Suppressor macrophage treated with lipopolysaccharide for 4 hours (primary cell): Measurements from ENCODE around the gene USP53.
A peak's percentile ranks its signal among the peaks of the same experiment; 100 is the strongest.
"Not testable (repeated sequence)": the region's sequence is repeated elsewhere in the genome, so short reads cannot be mapped to it uniquely, and the experiment has no call there.

ENCODE experiments used
- DNase-seq: peaks from one replicate; pipeline ENCODE4 v3.0.0-alpha.2; 2020

Gene USP53

DNA sequence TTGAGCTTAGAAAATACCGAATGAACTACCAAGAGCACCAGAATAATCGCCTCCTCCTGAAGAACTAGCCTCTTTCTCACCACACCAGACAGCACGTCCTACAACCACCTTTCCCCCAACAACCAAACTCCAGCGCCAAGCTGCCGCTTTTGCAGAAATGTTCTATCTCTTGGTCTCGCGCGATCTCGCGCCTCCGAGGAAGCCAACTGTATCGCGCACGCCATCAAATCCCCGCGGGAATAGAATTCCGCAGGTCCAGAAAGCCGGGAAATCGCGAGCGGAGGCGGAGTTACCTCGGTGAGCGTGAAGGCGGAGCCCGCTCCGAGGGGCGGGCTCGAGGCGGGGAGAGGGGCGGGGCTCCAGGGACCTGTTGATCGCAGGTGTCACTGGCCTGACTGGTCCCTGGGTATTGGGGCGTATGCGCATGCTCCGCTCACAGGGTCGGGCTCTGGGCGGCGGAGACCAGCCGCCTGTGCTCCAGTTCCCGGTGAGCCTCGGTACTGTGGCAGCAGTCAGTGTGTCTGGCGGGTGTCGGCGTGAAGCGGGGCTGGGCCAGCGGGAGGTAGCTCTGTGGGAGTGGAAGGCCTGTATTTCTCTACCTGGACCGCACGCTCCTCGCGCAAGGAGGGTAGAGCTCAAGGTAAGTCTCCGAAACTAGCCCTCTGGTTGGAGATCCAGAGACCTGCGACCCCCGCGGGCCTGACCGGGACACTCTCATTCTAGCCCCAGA is at the start of gene USP53:
TSS of gene USP53 (plus strand) at position 480 of the 730 bp plus-strand sequence. CDS start 27,047 bp downstream, outside the sequence.
- peak; percentile 90 for DNase-seq

DNA sequence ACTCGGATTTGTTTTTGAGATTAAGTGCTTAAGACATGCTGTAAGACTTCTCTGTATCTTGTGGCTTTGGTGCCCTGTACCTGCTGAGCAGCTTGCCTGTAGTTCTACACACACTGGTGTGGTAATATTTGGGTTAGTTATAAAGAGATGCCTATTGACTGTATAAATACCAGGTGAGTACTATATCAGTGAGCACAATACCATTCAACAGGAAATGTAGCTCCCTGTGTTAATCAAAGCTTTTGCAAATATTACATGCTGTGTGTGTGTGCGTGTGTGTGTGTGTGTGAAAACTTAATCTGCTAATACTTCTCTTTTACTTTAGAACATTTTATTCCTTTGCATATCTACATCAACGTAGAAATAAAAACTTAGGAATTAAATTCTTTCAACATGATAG is 46.7 kb upstream of the USP53 start:
- DNase-seq, result no peak

DNA sequence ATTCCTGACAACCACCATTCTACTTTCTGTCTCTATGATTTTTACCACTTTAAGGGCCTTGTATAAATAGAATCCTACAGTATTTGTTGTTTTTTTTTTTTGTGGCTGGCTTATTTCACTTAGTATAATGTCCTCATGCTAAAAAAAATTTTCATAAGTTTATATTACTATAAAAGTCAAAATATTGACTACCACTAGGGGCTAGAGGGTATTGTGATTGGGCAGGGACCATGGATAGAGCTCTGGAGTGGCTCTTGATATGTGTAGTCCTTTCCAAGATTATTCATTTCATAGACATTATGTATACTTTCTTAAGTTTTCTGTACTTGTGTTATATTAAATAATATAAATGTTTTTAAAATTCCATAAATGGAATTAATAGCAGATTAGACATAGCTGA is 42.3 kb upstream of the USP53 start:
- no peak for DNase-seq

DNA sequence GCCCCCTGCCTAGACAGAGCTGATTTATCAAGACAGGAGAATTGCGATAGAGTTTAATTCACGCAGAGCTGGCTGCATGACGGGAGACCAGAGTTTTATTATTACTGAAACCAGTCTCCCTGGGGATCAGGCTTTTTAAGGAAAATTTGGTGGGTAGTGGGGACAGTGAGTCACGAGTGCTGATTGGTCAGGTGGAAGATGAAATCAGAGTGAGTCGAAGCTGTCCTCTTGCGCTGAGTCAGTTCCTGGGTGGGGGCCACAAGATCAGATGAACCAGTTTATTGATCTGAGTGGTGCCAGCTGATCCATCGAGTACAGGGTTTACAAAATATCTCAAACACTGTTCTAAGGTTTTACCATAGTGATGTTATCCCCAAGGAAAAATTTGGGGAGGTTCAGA is 40.3 kb upstream of the USP53 start:
- no peak for DNase-seq

DNA sequence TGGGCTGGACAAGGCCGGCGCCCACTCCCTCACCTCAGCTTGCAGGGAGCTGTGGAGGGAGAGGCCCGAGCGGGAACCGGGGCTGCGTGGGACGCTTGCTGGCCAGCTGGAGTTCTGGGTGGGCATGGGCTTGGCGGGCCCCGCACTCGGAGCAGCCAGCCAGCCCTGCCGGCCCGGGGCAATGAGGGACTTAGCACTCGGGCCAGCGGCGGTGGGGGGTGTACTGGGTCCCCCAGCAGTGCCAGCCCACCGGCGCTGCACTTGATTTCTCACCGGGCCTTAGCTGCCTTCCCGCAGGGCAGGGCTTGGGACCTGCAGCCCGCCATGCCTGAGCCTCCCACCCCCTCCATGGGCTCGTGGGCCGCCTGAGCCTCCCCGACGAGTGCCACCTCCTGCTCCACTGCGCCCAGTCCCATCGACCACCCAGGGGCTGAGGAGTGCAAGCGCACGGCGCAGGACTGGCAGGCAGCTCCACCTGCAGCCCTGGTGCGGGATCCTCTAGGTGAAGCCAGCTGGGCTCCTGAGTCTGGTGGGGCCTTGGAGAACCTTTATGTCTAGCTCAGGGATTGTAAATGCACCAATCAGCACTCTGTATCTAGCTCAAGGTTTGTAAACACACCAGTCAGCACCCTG is 38.7 kb upstream of the USP53 start:
- DNase-seq, result not testable (repeated sequence)

DNA sequence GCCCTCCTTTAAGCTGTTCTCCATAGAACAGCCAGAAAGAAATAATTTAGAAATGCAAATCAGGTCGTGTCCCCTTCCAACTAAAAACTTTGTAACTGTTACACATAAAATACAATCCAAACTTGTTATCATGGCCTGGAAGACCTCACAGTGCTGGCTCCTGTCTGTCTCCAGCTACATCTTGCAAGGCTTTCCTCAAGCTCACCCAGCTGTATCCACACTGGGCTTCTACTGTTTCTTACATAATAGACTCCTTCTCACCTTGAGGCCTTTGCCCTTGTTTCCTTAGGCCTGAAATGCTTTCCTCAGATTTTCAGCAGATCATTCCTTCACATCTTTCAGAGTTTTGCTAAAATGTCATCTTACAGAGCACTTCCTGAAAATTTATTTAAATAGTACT is 33.5 kb upstream of the USP53 start:
- no peak for DNase-seq

DNA sequence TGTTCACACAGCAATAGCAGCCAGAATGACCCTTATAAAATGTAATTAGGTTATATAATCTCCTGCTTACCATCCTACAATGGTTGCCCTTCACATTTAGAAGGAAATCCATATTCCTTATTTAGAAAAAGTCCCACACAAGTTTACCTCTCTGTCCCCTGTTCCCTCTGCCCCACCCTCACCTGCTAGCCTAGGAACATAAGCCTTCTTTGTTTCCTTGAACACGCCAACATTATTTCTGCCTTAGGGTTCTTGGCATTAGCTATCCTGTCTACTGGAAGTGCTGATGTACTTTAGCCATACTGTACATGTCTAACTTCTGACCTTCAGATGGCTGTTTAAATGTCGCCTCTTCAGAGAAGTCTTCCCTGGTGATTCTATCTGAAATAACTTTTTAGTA is 28.4 kb upstream of the USP53 start:
- no peak for DNase-seq

DNA sequence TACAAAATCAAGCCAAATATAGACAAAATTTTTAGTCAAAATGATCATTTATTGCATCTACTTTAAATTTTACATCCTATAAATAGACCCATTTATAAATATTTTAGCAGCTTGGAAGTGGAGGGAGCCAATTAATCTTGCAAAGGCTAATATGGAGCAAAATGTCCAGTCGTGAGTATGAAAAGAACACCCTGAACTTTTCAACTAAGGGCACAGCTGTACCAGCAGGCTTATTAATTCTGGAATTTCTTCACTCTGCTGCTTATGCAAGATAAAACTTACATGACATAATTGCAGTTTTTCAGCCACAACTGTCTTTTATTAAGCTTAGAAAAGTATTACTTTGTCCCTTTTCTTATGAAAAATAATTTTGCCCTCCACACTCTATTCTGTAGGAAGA is 22.9 kb upstream of the USP53 start:
- no peak for DNase-seq

DNA sequence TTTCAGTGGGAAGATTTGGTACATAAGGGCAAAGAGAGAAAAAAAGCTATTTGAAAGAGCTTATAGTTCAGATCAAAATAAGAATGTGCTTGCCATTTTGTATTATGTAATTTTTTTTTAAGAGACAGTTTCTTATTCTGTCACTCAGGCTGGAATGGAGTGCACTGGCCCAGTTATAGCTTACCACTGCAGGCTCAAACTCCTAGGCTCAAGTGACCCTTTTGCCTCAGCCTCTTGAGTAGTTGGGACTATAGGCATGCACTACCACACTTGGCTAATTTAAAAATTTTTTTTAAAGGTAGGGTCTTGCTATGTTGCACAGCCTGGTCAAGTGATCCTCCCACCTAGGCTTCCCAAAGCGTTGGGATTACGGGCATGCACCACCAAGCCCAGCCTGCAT is 22.2 kb upstream of the USP53 start:
- DNase-seq, result no peak

DNA sequence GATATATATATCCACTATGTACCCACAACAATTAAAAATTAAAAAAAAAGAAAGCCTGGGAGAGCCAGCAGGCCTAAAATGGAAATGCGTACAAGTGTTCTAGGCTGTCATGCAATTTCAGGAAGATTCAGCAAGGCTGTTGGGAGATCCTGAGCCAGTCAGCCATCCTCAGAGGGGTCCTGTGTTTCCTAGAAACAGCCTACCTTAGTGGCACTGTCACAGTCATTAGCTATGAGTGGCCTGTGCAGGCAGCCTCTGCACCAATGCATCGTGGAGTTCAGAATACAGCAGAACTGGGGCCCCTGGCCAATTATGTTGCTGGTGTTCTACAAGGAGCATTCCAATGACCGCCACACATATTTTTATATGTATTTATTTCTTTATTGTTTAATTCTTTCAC is 21.0 kb upstream of the USP53 start:
- no peak for DNase-seq

DNA sequence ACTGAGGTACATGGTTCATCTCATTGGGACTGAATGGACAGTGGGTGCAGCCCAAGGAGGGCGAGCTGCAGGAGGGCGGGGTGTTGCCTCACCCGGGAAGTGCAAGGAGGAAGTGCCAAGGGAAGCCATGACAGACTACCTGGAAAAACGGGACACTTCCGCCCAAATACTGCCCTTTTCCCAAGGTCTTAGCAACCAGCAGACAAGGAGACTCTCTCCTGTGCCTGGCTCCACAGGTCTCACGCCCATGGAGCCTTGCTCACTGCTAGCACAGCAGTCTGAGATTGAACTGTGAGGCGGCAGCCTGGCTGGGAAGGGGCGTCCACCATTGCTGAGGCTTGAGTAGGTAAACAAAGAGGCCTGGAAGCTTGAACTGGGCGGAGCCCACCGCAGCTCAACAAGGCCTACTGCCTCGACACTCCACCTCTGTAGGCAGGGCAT is 14.7 kb upstream of the USP53 start:
- DNase-seq, result no peak

DNA sequence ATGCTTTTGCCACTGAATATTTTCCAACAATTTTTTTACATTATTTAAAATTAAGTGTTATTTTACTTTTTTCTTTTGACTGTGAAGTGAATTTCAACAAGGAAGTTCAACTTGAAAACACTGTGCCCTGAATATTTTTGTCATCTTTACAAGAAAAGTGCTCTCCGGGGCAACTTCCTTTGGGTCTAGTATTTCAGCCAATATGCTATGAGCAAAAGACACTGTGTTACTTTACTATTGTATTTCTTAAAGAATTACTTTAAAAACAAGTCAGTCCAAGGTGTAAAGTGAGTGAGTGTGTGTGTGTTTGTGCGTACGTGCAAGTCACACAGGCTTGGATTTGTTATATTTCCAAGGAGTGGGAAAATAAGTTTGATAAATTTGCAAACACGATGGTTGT is 7.6 kb upstream of the USP53 start:
- DNase-seq, result peak; percentile 16

DNA sequence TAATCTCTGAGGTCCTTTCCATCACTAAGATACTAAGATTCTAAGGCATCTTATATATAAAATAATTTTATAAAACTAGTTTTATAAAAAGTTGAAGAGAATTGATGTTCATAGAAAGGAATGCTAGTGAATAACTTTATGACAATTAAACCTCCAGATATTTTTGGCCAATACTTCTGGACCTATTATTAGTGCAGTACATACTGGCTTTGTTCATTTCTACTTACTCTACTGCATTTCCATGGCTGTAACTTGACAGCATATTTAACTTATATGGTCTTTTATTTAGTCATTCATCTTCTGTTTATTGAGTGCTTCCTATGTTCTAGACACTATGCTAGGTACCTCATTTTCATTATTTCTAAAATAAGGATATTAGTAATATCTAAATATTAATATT is 6.8 kb upstream of the USP53 start:
- no peak for DNase-seq

DNA sequence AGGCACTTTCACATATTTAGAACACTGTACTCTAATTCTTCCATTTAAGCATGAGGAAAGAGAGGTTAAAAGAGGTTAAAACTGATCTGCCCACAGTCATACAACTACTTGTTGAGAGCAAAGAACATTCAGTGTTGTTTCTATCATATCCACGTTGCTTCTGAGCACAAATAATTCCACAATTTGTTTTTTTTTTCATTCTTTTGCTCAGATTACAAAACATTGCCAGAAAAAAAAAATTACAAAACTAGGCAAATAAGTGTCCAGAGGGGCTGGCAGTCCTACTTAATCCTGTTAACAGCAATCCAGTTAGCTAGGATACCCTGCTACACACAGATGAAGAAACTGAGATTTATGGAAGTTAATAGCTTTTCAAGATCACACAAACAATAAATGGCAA is 6.3 kb upstream of the USP53 start:
- no peak for DNase-seq

DNA sequence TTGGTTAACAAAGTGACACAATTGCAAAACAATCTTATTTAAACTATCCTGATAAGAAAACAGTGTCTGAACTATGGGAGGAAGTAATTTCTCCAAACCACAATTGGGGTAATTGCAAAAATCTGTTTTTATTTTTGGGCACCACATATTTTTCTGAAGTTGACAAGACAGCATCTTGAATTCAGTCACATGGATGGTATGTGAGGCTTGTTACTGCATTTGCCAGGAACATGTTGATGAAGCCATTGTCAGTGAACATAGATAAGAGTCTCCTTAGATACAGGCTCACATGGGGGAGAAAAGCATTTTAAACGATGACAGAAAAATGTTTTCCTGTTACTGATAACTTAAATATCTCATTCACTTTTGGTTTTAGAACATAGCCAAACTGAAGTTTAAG is 5.5 kb upstream of the USP53 start:
- no peak for DNase-seq

DNA sequence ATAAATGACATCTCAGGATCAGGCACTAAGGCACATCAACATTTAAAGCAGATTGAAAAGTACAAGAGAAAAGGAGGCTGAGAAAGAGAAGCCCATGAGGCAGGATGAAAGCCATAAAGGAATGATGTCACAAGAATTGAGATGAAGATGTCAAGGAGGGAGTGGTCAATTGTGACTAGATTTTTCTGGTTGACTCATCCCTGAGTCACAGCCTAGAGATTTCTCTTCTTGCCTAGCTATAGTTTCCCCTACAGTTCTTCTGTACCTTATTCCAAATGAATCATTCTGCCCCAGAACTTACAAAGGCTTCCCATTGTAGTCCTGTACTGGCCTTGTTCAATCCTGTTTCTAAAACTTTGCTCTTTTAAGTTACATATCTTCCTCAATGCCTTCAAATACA is 3.4 kb upstream of the USP53 start:
- peak; percentile 92 for DNase-seq

DNA sequence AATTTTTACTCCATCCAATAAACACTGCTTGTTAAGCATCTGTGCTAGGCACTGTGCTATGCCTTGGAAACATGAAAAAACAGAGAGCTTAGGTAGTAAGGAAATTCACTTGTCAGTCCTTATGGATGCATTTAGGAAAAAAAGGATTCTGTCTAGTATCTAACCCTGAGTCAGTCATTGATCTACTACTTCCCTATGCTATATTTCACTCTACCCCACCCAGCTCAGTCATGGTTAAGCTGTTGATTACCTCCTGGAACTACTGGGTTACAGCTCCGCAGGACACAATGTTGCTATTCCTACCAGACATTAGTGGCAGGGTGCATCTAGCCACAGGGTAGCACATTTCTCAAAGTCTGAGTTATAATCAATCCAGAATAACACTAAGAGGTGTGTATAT is 2.9 kb upstream of the USP53 start:
- DNase-seq, result no peak

DNA sequence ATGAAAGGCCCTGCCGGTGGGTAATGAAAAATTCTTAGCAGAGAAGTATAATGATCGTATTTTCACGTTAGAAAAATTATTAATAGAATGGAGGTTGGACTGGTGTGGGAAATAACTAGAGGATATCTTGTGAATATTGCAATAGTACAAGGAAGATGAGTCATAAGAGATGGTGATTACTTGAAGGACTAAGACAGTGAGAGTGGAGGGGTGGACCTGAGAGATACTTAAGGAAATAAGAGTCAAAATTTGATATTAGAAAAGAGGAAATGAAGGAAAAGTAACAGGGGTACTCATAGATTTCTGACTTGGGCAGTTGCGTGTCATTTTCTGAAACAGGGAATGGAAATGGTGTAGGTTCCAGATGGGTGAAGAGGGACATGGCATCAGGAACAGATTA is 1.7 kb upstream of the USP53 start:
- DNase-seq, result peak; percentile 67

DNA sequence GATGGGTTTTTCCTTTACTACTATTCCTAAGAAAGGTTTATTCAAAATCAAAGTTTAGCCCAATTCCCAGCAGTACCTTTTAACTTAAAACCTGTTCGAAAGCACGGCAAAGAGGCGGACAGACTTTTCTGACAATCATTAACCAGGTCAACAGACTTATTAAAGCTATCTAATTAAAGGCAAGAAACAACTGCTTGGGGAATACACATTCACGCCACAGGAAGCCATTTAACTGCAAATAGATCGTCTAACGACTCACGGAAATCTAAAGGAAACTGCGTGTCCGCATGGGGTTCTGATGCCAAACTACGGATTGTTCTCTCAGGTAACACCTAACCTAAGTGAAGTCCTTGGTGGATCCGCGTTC is 663 bp upstream of the USP53 start:
- DNase-seq, result no peak

DNA sequence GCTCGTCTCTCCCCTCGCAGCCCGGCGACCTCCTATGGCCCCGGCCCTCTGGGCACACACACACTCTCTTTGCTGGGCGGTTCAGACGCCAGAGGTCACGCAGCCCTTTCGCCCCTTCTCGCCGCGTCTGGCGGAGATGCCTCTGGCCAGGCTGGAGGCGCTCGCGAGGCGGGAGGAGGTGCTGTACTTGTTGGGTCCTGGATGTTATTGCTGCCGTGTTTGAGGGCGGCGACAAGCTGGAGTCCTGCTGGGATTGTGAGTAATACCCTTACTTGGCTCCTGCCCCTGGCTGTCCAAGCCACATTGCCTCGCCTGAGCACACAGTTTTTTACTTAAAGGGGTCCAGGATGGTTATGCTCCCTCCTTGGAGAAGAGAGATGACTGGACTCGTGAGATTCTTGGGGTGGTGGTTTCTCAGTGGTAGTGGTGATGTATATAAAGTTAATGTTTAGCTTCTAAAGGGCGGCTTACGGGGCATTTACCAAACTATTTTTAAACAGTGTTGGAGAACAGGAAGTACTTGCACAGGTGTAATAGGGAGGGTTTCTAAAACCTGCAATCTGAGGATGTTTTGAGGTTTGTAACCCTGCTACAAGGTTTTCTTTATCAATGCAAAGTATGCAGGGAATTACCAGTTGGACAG is 572 bp downstream of the USP53 start:
- DNase-seq, result peak; percentile 85

DNA sequence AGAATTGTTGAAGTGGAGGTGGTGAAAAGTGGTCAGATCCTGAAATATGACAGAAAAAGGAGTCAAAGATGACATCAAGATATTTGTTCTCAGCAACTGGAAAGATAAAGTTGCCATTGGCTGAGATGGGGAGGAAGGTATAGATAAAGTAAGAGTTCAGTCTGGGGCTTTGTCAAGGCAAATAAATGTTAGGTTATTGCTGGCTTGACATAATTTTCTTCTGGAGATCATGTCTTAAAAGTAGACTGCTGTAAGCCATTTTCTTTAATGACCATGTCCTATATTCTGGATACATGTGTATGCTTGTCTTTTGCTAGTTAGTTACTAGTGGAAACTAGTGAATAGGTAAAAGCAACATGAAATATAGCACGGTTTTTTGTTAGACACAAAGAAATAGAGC is 5.6 kb downstream of the USP53 start:
- DNase-seq, result no peak

DNA sequence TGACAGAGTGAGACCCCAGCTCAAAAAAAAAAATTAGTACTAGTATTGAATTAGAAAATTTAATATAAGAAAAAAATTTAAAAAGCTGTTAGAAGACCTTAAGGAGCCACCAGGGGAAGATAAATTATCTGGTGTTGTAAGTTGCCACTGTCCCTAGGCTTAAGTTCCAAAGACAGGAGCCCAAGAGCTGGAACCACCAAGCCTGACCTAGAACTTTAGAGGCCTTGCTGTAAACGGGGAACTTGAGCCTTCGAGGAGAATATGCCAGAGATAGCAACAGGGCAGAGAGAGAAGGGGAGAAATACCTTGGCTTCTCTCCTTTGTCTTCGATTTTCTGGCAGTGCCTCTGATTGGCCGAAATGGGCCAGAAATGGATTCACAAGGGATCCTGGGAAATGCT is 8.9 kb downstream of the USP53 start:
- no peak for DNase-seq

DNA sequence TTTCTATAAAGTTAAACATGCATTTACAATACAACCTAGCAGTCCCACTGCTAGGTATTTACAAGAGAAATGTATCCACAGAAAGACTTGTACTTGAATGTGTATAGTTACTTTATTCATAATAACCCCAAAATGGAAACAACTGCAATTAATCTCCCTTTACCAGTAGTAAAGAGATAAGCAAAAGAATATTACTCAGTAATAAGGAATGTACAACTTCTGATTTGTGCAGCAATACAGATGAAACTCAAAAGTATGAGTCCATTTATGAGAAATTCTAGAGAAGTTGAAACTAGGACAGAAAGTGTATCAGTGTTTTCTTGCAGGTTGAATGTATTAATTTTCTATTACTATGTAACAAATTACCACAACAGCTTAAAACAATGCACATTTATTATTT is 15.2 kb downstream of the USP53 start:
- DNase-seq, result no peak

DNA sequence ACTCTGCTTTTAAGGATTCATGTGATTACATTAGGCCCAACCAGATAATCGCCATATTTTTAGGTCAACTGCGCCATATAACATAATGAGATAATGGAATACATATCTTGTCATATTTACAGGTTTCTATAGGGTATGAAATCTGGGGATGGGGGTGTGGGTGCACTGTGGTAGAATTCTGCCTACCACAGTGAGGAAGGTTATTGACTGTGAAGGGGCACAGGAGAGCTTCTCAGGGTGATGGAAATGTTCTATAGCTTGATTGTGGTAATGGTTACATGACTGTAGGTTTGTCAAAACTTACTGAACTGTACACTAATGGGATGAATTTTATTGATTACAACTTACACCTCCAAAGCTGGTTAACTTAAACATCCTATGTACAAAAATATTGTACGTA is 15.9 kb downstream of the USP53 start:
- DNase-seq, result no peak
